ENCODE results near the gene DCLK1.

DCLK1 gene

GRCh38 chr13:36131222-36131930 lies at the start of gene DCLK1:
TSS of gene DCLK1 (minus strand) at chr13:36131382.
- DNase-seq = no peak

GRCh38 chr13:36175621-36176020 lies 44.4 kb upstream of the DCLK1 start:
- DNase-seq = no peak

DNA sequence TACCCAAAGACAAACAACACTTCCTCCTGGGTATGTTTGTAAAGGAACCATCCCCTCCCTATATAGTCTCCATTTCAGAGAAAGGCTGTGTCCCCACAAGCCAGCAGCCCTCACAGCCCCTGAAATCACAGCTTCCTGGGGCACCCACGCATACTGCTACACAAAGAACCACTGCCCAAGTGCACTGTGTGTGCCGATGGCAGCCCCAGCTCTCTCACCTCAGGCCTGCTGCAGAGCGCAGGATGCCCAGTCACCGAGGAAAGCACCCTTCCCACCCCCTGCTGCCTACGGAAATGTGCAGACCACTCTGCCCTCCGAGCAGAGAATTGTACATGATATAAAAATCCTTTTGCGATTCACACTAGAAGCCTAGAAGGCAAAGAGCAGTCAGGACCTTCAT lies 43.7 kb upstream of the DCLK1 start:
- DNase-seq = no peak

- DNase-seq = no peak
These were observed 42.6 kb upstream of the DCLK1 start for GRCh38 chr13:36173571-36174322.

DNA sequence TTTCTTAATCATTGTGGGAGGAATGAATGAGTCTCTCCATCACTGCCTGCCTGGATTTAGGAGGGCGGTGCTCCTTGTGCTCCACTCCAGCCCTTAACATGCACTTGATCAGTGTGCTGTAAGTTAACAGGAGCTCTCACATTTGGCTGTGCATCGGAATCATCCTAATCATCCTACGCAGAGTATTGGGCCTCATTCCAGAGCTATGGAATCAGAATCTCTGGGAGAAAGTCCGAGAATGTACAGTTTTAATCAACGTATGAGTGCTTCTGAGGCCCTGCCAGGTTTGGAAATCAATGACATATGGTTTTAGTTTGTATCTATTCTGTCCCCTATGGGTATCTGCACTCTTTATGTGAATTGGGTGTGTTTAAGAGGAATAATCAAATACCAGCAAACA lies 34.9 kb upstream of the DCLK1 start:
- no peak for DNase-seq

- DNase-seq = no peak
These were observed 32.7 kb upstream of the DCLK1 start for GRCh38 chr13:36163809-36164308.

DNA sequence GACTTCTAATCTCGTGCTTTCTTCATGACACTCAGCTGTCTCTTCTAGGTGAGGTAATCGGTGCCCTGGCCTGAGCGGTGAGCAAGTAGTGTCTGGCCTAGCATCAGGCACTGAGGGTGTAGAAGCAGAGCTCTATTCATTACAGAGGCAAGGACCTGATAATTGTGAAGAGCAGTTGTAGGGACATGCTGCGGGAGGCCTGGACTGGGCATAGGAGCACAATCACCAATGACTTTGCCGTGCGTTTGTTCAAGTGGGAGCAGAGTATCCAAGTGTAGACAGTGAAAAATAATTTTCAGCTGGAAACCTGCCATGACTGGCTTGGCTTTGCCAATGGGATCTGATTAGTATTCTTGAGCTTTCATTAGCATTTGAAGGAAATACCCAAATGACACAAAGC lies 32.1 kb upstream of the DCLK1 start:
- no peak for DNase-seq

DNA sequence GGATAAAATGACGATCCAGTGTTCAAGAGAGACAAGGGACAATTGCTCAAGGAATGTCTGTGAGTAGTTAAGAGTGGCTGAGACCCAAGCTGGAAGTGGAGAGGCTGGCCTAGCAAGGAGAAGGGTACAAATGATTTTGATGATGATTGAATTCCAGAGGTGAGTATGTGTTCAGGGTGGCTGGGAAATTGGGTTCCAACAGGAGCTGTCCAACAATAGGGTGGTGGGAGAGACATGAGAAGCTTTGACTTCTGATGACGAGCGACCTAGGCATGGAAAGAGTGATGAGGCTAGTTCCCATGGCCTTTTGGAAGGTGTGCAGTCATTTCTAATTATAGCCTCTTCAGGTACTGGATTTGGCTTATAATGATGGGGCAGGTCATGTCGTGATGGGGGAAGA lies 29.1 kb upstream of the DCLK1 start:
- DNase-seq = no peak

- DNase-seq = no peak
These were observed 27.4 kb upstream of the DCLK1 start for GRCh38 chr13:36158611-36159010.

DNA sequence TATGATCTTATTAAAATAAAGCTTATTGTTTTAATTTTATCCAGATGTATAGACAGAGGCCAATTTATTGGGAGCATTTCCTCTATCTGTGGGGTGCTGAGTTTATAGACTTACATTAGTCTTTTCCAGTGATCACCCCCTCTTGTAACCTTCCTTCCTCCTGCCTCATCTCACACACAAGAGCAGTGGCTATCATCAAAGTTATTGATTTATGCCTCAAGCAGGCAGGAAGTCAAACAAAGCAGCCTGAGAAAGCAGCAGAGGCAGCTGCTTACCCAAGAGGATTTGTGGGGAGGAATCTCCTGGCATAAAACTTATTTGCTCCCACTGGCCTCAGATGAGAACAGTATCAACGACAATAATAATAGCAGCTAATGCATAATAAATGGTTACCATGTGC lies 26.3 kb upstream of the DCLK1 start:
- no peak for DNase-seq

GRCh38 chr13:36154567-36155291 lies 23.5 kb upstream of the DCLK1 start:
- no peak for DNase-seq

GRCh38 chr13:36151591-36151990 lies 20.4 kb upstream of the DCLK1 start:
- DNase-seq = no peak

DNA sequence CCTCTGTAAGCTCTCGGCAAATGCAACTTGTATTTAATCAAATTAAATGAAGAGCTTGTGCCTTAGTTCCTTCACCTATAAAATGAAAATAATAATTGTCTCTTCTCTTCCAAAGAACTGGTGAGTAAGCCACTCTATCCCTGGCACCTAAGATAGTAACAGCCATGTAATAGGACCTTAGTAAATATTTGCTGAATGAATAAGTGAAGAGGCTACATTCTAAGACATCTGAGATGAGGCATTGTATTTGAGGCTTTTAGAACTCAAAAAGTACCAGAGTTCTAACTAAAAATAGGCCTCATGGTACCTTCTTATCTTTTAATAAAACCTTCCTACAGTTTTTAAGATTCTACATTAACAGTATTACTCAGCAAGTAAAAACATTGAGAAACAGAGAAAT lies 17.3 kb upstream of the DCLK1 start:
- DNase-seq = no peak

DNA sequence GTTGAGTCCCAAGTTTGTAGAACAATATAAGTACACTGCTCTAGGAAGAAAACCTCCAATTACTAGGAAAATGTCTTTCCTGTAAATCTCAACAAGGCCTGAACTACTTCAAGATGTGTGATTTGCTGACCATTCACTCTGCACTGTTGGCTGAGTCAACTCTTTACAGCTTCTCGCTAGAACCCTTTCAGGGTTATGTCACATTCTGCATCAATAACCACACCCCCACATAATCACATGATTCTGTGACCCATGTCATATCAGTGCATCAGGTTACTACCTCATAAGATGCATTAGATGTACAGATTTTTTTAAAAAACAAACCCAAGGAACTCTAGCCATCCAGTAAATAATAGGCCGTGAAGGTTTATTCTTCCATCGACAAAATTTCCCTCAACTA lies 16.1 kb upstream of the DCLK1 start:
- DNase-seq = no peak

GRCh38 chr13:36146511-36147269 lies 15.5 kb upstream of the DCLK1 start:
- no peak for DNase-seq

DNA sequence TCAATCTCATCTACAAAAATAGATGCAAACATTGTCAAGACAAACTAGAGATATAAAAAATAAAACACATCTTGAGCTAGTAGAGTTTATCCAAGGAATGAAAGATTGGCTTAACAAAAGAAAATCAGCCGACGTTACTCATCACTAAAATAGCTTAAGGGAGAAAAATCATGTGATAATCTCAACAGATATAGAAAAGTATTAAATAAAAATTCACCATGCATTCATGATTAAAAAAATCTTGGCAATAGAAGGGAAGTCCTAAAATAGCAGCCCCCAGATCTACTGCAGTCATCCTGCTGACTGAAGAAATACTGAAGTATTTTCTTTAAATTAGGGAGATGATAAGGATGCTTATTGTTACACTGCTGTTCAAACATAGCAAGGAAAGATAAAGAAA lies 12.6 kb upstream of the DCLK1 start:
- DNase-seq = no peak

GRCh38 chr13:36142735-36143134 lies 11.6 kb upstream of the DCLK1 start:
- DNase-seq = no peak

DNA sequence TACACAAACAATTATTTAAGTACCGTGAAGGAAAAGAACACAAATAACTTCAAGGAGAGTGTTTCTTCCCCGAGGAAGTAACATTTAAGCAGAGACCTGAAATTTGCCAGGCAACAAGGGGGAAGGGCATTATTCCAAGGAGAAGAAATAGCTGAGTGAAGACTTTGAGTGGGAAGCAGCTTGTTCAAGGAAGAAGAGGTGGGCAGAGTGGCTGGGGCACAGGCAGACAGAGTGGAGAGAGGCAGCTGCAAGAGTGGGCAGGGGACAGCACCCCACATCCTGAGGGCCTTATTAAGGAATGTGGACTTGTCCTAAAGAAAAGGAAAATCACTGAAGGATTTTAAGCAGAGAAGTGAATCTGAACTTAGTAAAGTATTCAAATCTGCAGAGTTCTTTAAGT lies 4.7 kb upstream of the DCLK1 start:
- DNase-seq = no peak

DNA sequence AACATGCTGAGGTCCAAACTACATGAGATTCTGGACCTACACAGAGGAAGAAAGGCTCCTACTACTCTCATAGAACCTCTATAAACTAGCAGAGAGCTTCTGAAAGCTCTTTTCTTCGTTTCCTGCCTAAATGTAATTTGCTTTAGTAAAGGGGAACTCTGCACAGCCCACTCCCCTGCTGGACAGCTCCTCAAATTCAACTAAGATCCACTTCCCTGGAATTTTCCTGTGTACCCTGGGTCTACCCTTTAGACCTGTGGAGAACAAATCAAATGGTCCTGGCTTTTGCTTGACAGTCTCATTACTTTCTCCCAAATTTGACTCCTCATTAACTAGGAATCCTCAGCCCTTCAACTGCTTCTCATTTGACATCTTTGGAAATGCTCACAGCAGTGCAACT lies 3.5 kb upstream of the DCLK1 start:
- DNase-seq = no peak

GRCh38 chr13:36133950-36134626 lies 2.9 kb upstream of the DCLK1 start:
- no peak for DNase-seq

GRCh38 chr13:36132376-36132775 lies 1.2 kb upstream of the DCLK1 start:
- DNase-seq = no peak

- DNase-seq = no peak
These were observed 732 bp upstream of the DCLK1 start for GRCh38 chr13:36131931-36132297.
